ENCODE data around the gene VSTM4. TPM values are rescaled to one million over a fixed set of nuclear protein-coding genes. Genes with fewer than 3 reads are reported as not detected.

The VSTM4 gene, protein sequence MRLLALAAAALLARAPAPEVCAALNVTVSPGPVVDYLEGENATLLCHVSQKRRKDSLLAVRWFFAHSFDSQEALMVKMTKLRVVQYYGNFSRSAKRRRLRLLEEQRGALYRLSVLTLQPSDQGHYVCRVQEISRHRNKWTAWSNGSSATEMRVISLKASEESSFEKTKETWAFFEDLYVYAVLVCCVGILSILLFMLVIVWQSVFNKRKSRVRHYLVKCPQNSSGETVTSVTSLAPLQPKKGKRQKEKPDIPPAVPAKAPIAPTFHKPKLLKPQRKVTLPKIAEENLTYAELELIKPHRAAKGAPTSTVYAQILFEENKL
- total RNA-seq = 30.1 TPM

GRCh38 chr10:49115015-49115795, at the start of gene VSTM4:
TSS of gene VSTM4 (minus strand) at chr10:49115522. CDS start at chr10:49115485, 37 bp downstream.

DNA sequence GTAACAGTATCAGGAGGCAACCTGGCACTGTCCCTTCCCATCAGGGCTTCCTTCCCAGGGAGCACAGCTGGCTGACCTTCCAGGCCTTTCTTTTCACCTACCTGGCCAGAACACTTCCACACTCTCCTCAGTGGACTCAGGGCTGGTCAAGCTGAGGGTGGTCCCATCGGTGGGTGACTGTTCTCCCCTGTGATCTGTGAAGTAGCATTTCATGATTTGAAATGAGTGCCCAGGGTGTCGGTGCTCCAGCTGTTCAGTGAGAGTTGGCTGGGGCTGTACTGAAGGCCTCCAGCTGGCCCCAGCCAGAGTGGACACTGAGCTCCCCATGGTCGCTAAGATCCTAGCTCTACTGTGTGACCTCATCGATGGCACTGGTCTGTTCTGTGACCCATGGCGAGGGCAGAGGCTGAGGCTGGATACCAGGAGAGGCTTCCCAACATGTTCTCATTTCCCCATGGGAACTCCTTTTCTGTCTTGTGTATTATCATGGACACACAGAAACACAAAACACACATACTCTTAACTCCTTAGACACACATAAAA, 18.5 kb upstream of the VSTM4 start, which contains the start of gene FAM170B:
Gene FAM170B, minus strand, starts transcription at position 316 of the 543 bp plus-strand sequence. Its CDS starts 103 bp downstream, at position 213.

Other genes with a start within 250 kb of the VSTM4 start
- not detected for gene LRRC18, start 175.7 kb downstream of the VSTM4 start, total RNA-seq
- not detected for gene FAM170B, start 18.5 kb upstream of the VSTM4 start, total RNA-seq
- gene TMEM273, start 72.9 kb upstream of the VSTM4 start, total RNA-seq = 11.9 TPM
- 2.1 TPM for gene C10orf71, start 183.6 kb upstream of the VSTM4 start, total RNA-seq